H9 (cell line): Measurements from ENCODE around the gene TRH. TPM values are rescaled to one million over a fixed set of nuclear protein-coding genes. Genes with fewer than 3 reads are reported as not detected.

Experiments
- DNase-seq: peaks from one replicate; pipeline ENCODE4 v3.0.0-alpha.2; 2017
- H2AFZ ChIP-seq: one replicate; pipeline ENCODE4 v1.6.1; 2013; ENCODE audit warnings: mild to moderate bottlenecking, low read length, control low read depth, moderate library complexity
- H2AK5ac ChIP-seq: 2 replicates; pipeline ENCODE4 v1.6.1; 2013; ENCODE audit warnings: low read length, control low read depth, mixed read lengths; ENCODE audit not compliant: insufficient read length
- H2BK120ac ChIP-seq: one replicate; pipeline ENCODE4 v1.6.1; 2013; ENCODE audit warnings: low read depth, mild to moderate bottlenecking, low read length, control low read depth, inconsistent platforms; ENCODE audit not compliant: poor library complexity, severe bottlenecking
- H2BK12ac ChIP-seq: 2 replicates; pipeline ENCODE4 v1.6.1; 2013; ENCODE audit warnings: low read length, control low read depth, mixed read lengths, low read depth; ENCODE audit not compliant: insufficient read length
- H2BK15ac ChIP-seq: 2 replicates; pipeline ENCODE4 v1.6.1; 2013; ENCODE audit warnings: low read depth, low read length, control low read depth
- H2BK20ac ChIP-seq: one replicate; pipeline ENCODE4 v1.6.1; 2013; ENCODE audit warnings: low read depth, mild to moderate bottlenecking, low read length, control low read depth, inconsistent platforms; ENCODE audit not compliant: poor library complexity, severe bottlenecking
- H2BK5ac ChIP-seq: 2 replicates; pipeline ENCODE4 v1.6.1; 2013; ENCODE audit warnings: low read length, control low read depth, mixed read lengths; ENCODE audit not compliant: insufficient read length
- H3K14ac ChIP-seq: 2 replicates; pipeline ENCODE4 v1.6.1; 2013; ENCODE audit warnings: low read length, control low read depth; ENCODE audit not compliant: insufficient read depth
- H3K18ac ChIP-seq: 2 replicates; pipeline ENCODE4 v1.6.1; 2013; ENCODE audit warnings: low read depth, mild to moderate bottlenecking, mixed read lengths, low read length, control low read depth; ENCODE audit not compliant: insufficient read length
- H3K23ac ChIP-seq: 2 replicates; pipeline ENCODE4 v1.6.1; 2013; ENCODE audit warnings: low read length, control low read depth, mixed read lengths, low read depth; ENCODE audit not compliant: insufficient read length
- H3K23me2 ChIP-seq: 2 replicates; pipeline ENCODE4 v1.6.1; 2013; ENCODE audit warnings: low read depth, mild to moderate bottlenecking, mixed read lengths, low read length, control low read depth; ENCODE audit not compliant: insufficient read length, poor library complexity, severe bottlenecking
- H3K27ac ChIP-seq: 2 replicates; pipeline ENCODE4 v1.5.1; 2013; ENCODE audit warnings: low read length, control low read depth, mixed read lengths, low read depth; ENCODE audit not compliant: insufficient read length
- H3K27me3 ChIP-seq: 2 replicates; pipeline ENCODE4 v1.6.1; 2013; ENCODE audit warnings: low read length, control low read depth, inconsistent platforms; ENCODE audit not compliant: insufficient read depth
- H3K4ac ChIP-seq: 2 replicates; pipeline ENCODE4 v1.6.1; 2013; ENCODE audit warnings: low read depth, mild to moderate bottlenecking, control low read depth, inconsistent platforms, low read length, moderate library complexity
- H3K4me1 ChIP-seq: 2 replicates; pipeline ENCODE4 v1.6.1; 2013; ENCODE audit warnings: low read length, control low read depth, inconsistent platforms; ENCODE audit not compliant: insufficient read depth
- H3K4me2 ChIP-seq: 2 replicates; pipeline ENCODE4 v1.6.1; 2013; ENCODE audit warnings: low read length, control low read depth, mixed read lengths; ENCODE audit not compliant: insufficient read length, insufficient read depth
- H3K56ac ChIP-seq: 2 replicates; pipeline ENCODE4 v1.6.1; 2013; ENCODE audit warnings: low read depth, mild to moderate bottlenecking, mixed read lengths, low read length, control low read depth; ENCODE audit not compliant: insufficient read length
- H3K79me1 ChIP-seq: 2 replicates; pipeline ENCODE4 v1.6.1; 2013; ENCODE audit warnings: low read depth, mild to moderate bottlenecking, moderate library complexity, low read length, control low read depth, inconsistent platforms; ENCODE audit not compliant: insufficient read depth, poor library complexity, severe bottlenecking
- H3K79me2 ChIP-seq: 2 replicates; pipeline ENCODE4 v1.6.1; 2013; ENCODE audit warnings: low read length, control low read depth, inconsistent platforms; ENCODE audit not compliant: insufficient read depth
- H3K9ac ChIP-seq: 2 replicates; pipeline ENCODE4 v1.6.1; 2013; ENCODE audit warnings: low read length, control low read depth, mixed read lengths; ENCODE audit not compliant: insufficient read length; ENCODE audit errors: extremely low read depth
- H3K9me3 ChIP-seq: one replicate; pipeline ENCODE4 v1.6.1; 2013; ENCODE audit warnings: low read depth, low read length, inconsistent platforms; ENCODE audit not compliant: control insufficient read depth
- H3T11ph ChIP-seq: one replicate; pipeline ENCODE4 v1.6.1; 2013; ENCODE audit warnings: mild to moderate bottlenecking, low read length, control low read depth, inconsistent platforms
- H4K20me1 ChIP-seq: one replicate; pipeline ENCODE4 v1.6.1; 2013; ENCODE audit not compliant: control insufficient read depth, insufficient read length, insufficient read depth
- H4K5ac ChIP-seq: 2 replicates; pipeline ENCODE4 v1.6.1; 2013; ENCODE audit warnings: low read depth, mild to moderate bottlenecking, mixed read lengths, low read length, control low read depth; ENCODE audit not compliant: insufficient read length
- H4K8ac ChIP-seq: replicated peaks from 2 replicates; pipeline ENCODE4 v1.6.1; 2013; ENCODE audit warnings: low read length, control low read depth, mixed read lengths, low read depth; ENCODE audit not compliant: insufficient read length
- H4K91ac ChIP-seq: 2 replicates; pipeline ENCODE4 v1.6.1; 2013; ENCODE audit warnings: low read depth, mild to moderate bottlenecking, moderate library complexity, mixed read lengths, low read length, control low read depth; ENCODE audit not compliant: insufficient read length
- H3K27ac Mint-ChIP-seq, 3 experiments: 2 replicates in 2 of 3; 3 replicates in 1 of 3; pipeline ENCODE4 v1.8.0; 2020 to 2021; ENCODE audit warnings: mixed read lengths in 3 of 3, mild to moderate bottlenecking in 1 of 3, moderate library complexity in 1 of 3
- H3K27me3 Mint-ChIP-seq: 2 replicates; pipeline ENCODE4 v1.8.0; 2021; ENCODE audit warnings: low read depth, mild to moderate bottlenecking, moderate library complexity, mixed read lengths
- H3K36me3 Mint-ChIP-seq, 3 experiments: 2 replicates in 2 of 3; 3 replicates in 1 of 3; pipeline ENCODE4 v1.8.0; 2020 to 2021; ENCODE audit warnings: low read depth in 3 of 3, mixed read lengths in 3 of 3; ENCODE audit not compliant: insufficient read depth in 1 of 3
- H3K4me1 Mint-ChIP-seq, 2 experiments: 2 replicates each; pipeline ENCODE4 v1.8.0; 2020; ENCODE audit warnings: mixed read lengths in 2 of 2
- H3K4me3 Mint-ChIP-seq, 2 experiments: 2 replicates in 1 of 2; 3 replicates in 1 of 2; pipeline ENCODE4 v1.8.0; 2020 to 2021; ENCODE audit warnings: mild to moderate bottlenecking in 2 of 2, mixed read lengths in 2 of 2, moderate library complexity in 1 of 2
- H3K9me3 Mint-ChIP-seq, 2 experiments: 2 replicates in 1 of 2; 3 replicates in 1 of 2; pipeline ENCODE4 v1.8.0; 2020; ENCODE audit warnings: mild to moderate bottlenecking in 2 of 2, mixed read lengths in 2 of 2, moderate library complexity in 1 of 2
- WGBS: extraction: QIAGEN DNeasy Blood & Tissue Kit; methylation state at CpG from one replicate; pipeline ENCODE4 v1.1.7; 2013; ENCODE audit warnings: missing lambda C conversion rate, low lambda C conversion rate, mixed read lengths; ENCODE audit not compliant: insufficient read length; ENCODE audit errors: extremely low coverage; 5-methylcytosine and 5-hydroxymethylcytosine counted together
- total RNA-seq: library from RNA; stranded (reverse); gene quantifications from 2 replicates; pipeline ENCODE4 v1.2.1, GENCODE V29; 2021
- TF ChIP-seq, protein P1 (sequence below): fragments of 200-600 bp; sonication (generic); conservative IDR thresholded peaks from 3 replicates; pipeline ENCODE4 v1.8.0; 2021; ENCODE audit warnings: antibody characterized with exemption, mild to moderate bottlenecking

TRH gene
- total RNA-seq, 1 experiment from 2014 or later: not detected

DNA sequence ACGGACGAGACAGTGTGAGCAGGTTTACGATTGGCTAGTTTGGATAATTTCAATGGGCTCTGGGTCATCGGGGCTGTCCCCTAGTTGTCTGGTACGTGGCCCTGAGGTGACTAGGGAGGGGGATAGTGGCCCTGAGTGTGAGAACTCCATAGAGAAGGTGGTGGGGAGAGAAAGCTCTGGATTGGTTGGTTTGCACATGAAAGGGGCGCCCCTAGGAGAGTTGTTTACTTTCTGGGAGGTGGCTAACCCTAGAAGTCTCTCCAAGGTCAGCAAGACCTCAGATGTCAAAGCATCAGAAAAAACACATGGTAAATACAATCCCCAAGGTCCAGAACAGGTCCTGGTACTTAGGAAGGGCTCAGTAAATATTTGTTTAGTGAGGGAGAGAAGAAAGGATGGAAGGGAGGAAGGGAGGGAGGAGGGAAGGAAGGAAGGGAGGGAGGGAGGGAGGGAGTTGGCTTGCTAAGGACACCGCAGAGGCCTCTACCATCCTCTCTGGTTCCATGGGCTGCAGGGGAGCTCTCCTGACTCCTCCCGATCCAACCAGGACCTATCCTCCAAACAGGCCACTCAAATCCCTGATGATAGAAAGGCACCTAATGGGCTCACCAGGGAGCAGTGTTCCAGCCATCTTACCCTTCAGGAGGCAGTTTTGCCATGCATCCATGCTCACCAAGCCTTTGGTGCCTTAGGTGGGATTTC lies 3.0 kb upstream of the TRH start:
- no peak overlapping the region for H3K56ac ChIP-seq
- no peak overlapping the region for H4K91ac ChIP-seq
- DNase-seq: peak; percentile 69
- no peak overlapping the region for H3K23ac ChIP-seq
- no peak overlapping the region for H3T11ph ChIP-seq
- no peaks in the 10 kb centered on the region for H3K4me1 ChIP-seq
- H3K79me1 ChIP-seq: no peaks in the 10 kb centered on the region
- WGBS: no CpG with 5 or more reads among the region's 8 CpGs
- H3K4me2 ChIP-seq: peak overlapping the region; percentile 11
- TF ChIP-seq, protein P1, sequence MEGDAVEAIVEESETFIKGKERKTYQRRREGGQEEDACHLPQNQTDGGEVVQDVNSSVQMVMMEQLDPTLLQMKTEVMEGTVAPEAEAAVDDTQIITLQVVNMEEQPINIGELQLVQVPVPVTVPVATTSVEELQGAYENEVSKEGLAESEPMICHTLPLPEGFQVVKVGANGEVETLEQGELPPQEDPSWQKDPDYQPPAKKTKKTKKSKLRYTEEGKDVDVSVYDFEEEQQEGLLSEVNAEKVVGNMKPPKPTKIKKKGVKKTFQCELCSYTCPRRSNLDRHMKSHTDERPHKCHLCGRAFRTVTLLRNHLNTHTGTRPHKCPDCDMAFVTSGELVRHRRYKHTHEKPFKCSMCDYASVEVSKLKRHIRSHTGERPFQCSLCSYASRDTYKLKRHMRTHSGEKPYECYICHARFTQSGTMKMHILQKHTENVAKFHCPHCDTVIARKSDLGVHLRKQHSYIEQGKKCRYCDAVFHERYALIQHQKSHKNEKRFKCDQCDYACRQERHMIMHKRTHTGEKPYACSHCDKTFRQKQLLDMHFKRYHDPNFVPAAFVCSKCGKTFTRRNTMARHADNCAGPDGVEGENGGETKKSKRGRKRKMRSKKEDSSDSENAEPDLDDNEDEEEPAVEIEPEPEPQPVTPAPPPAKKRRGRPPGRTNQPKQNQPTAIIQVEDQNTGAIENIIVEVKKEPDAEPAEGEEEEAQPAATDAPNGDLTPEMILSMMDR: no peak
- H3K4me1 Mint-ChIP-seq: peaks cover 23 to 31% of the 10 kb centered on the region in 2 experiments
- H3K23me2 ChIP-seq: peaks cover 10% of the 10 kb centered on the region
- H2BK15ac ChIP-seq: no peak overlapping the region
- no peak overlapping the region for H2BK120ac ChIP-seq
- no peaks in the 10 kb centered on the region for H4K20me1 ChIP-seq
- H4K8ac ChIP-seq: no peak overlapping the region
- H3K36me3 Mint-ChIP-seq: no peaks in the 10 kb centered on the region; a peak in 1 of 7 replicates
- no peak overlapping the region for H3K18ac ChIP-seq
- H2BK12ac ChIP-seq: no peak overlapping the region
- H2BK5ac ChIP-seq: no peak overlapping the region
- H2AK5ac ChIP-seq: no peak overlapping the region
- H3K27ac ChIP-seq: no peak overlapping the region
- H3K9me3 Mint-ChIP-seq: peaks cover 0 to 11% of the 10 kb centered on the region in 2 experiments; a peak in 1 of 5 replicates
- H3K27me3 Mint-ChIP-seq: peaks cover 100% of the 10 kb centered on the region
- peak overlapping the region in 1 of 3 experiments; percentile 13; a peak in 1 of 7 replicates for H3K27ac Mint-ChIP-seq
- H3K9me3 ChIP-seq: no peaks in the 10 kb centered on the region
- H4K5ac ChIP-seq: no peak overlapping the region
- peaks cover 90% of the 10 kb centered on the region for H3K27me3 ChIP-seq
- H3K79me2 ChIP-seq: no peaks in the 10 kb centered on the region
- H3K14ac ChIP-seq: no peak overlapping the region
- no peak overlapping the region for H3K4ac ChIP-seq
- H2AFZ ChIP-seq: no peak overlapping the region
- peak overlapping the region in 1 of 2 experiments; percentile 58; a peak in 4 of 5 replicates for H3K4me3 Mint-ChIP-seq
- no peak overlapping the region for H3K9ac ChIP-seq
- H2BK20ac ChIP-seq: no peak overlapping the region
